IPS-20b (cell line): ENCODE results near the gene CYP11A1.

Experiments used
- H3K27ac ChIP-seq: one replicate; pipeline ENCODE4 v1.5.1; 2013; ENCODE audit warnings: low read length
- H3K27me3 ChIP-seq: 2 replicates; pipeline ENCODE4 v1.6.1; 2013; ENCODE audit warnings: mild to moderate bottlenecking, low read length, inconsistent platforms; ENCODE audit not compliant: insufficient read depth
- H3K36me3 ChIP-seq: 2 replicates; pipeline ENCODE4 v1.6.1; 2013; ENCODE audit warnings: low read depth, mild to moderate bottlenecking, inconsistent platforms, low read length, moderate library complexity; ENCODE audit not compliant: insufficient read depth
- H3K4me1 ChIP-seq: 2 replicates; pipeline ENCODE4 v1.6.1; 2013; ENCODE audit warnings: mild to moderate bottlenecking, control low read depth, inconsistent platforms, low read length, moderate library complexity; ENCODE audit not compliant: insufficient read depth
- H3K4me3 ChIP-seq: 2 replicates; pipeline ENCODE4 v1.5.1; 2013; ENCODE audit warnings: mild to moderate bottlenecking, low read length, inconsistent platforms
- H3K9ac ChIP-seq: 2 replicates; pipeline ENCODE4 v1.6.1; 2013; ENCODE audit warnings: low read depth, mild to moderate bottlenecking, inconsistent platforms, low read length, moderate library complexity
- H3K9me3 ChIP-seq: 2 replicates; pipeline ENCODE4 v1.6.1; 2013; ENCODE audit warnings: mild to moderate bottlenecking, low read depth, low read length, inconsistent platforms; ENCODE audit not compliant: insufficient read depth

CYP11A1 gene

DNA sequence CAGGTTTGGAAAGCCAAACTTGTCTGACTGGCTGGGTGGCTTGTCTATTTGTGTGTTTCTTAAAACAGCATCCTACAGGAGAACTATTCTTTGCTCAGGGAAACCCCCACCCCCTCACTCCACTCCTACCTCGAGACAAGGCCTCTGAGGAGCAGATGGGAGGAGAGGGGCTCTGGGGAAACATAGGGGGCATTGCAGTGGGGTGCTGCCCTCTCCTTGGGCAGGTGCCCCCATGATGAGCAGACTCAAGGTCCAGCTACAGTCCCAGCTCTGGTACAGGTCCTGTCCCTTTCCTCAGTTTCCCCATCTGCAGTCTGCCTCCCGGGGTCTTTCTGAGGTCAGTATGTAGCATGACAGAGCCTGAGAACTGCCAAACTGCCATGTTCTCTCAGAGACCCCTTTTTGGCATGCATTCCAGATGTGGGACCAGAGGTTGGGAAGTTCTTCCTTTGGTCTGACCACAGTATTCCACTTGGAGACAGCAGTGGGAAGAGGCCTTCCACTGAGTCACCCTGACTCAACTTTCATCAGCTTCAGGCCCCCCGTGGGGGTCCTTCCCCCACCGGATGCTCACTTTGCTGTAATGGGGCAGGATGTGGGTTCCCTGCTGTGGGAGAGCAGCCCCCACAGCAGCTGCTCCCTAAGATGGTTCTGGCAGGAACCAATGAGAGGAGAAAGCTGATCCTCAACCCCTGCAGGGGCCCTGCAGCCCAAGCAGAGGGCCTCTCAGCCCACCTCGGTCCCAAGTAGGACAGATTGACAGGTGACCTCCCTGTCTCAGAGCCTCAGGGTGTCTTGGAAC is 32.3 kb upstream of the CYP11A1 start:
- no peaks in the 10 kb centered on the region for H3K9me3 ChIP-seq
- no peak overlapping the region for H3K4me3 ChIP-seq
- no peak overlapping the region for H3K9ac ChIP-seq
- H3K27me3 ChIP-seq = no peaks in the 10 kb centered on the region
- peaks cover 7% of the 10 kb centered on the region; the same call in 1 of the 2 replicates for H3K4me1 ChIP-seq
- no peak overlapping the region for H3K27ac ChIP-seq
- no peaks in the 10 kb centered on the region for H3K36me3 ChIP-seq

DNA sequence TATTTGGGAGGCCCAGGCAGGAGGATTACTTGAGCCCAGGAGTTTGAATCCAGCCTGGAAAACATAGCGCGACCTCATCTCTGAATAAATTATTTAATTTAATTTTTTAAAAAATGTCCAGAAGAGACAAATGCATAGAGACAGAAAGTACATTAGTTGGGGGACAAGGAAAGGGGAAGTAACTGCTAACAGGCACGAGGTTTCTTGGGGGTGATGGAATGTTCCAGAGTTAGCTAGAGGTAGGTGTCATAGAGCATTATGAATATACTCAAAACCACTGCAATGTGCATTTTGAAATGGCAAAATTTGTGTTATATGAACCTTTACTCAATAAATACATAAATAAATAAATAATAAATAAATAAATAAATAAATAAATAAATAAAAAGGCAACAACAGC is 31.7 kb upstream of the CYP11A1 start:
- no peaks in the 10 kb centered on the region for H3K9me3 ChIP-seq
- H3K9ac ChIP-seq = no peak overlapping the region
- H3K36me3 ChIP-seq = no peaks in the 10 kb centered on the region
- peaks cover 7% of the 10 kb centered on the region; the same call in 1 of the 2 replicates for H3K4me1 ChIP-seq
- no peaks in the 10 kb centered on the region for H3K27me3 ChIP-seq
- no peak overlapping the region for H3K4me3 ChIP-seq
- H3K27ac ChIP-seq = no peak overlapping the region

DNA sequence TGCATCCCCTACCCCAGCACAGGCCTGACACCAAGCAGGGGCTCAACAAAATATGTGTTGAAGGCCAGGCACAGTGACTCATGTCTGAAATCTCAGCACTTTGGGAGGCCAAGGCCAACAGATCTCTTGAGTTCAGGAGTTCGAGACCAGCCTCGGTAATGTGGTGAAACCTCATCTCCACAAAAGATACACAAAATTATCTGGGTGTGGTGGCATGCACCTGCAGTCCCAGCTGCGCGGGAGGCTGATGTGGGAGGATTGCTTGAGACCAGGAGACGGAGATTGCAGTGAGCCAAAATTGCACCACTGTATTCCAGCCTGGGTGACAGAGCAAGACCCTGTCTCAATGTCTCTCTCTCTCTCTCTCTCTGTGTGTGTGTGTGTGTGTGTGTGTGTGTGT is 30.7 kb upstream of the CYP11A1 start:
- H3K9ac ChIP-seq = no peak overlapping the region
- peaks cover 7% of the 10 kb centered on the region; the same call in 1 of the 2 replicates for H3K4me1 ChIP-seq
- no peak overlapping the region for H3K27ac ChIP-seq
- H3K9me3 ChIP-seq = no peaks in the 10 kb centered on the region
- H3K4me3 ChIP-seq = no peak overlapping the region
- H3K27me3 ChIP-seq = no peaks in the 10 kb centered on the region
- H3K36me3 ChIP-seq = no peaks in the 10 kb centered on the region

DNA sequence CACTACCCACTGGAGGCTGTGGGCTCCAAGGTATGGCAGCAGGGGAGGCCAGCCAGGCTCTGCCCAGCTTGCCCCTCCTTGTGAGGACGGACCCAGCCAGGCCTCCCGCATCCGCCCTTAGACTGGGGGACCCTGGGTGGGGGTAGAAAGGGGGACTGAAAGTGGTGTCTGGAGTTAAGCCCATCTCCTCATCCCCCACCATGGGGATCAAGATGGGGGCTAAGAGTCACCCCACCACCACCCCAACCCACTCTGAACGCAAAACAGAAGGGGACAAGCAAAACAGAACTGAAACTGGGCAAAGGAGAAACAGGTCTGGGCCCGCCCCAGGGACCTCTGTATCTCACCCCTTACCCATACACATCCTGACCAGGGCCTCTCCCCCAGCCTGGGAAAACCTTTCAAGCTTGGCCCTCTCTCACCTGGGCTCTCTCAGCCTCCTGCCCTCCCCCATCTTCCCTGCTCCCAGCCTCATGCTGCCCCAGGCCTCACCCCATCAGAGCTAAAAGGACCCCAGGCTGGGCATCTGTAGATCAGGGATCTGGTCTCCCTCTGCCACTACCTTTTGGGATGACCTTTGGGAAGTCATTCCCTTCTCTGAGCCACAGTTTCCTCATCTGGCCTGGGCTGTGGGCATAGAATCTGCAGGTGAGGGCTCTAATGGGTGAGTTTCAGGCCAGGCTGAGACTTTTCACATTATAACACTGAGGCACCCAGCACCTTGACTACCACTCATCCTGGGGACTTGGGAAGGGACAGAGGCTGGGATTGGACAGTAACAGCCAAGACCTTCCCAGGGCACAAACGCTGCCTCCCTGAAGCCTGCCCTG is 30.0 kb upstream of the CYP11A1 start:
- H3K4me1 ChIP-seq = peaks cover 7% of the 10 kb centered on the region; the same call in 1 of the 2 replicates
- no peak overlapping the region for H3K9ac ChIP-seq
- H3K4me3 ChIP-seq = no peak overlapping the region
- no peaks in the 10 kb centered on the region for H3K27me3 ChIP-seq
- H3K27ac ChIP-seq = no peak overlapping the region
- H3K36me3 ChIP-seq = no peaks in the 10 kb centered on the region
- H3K9me3 ChIP-seq = no peaks in the 10 kb centered on the region

DNA sequence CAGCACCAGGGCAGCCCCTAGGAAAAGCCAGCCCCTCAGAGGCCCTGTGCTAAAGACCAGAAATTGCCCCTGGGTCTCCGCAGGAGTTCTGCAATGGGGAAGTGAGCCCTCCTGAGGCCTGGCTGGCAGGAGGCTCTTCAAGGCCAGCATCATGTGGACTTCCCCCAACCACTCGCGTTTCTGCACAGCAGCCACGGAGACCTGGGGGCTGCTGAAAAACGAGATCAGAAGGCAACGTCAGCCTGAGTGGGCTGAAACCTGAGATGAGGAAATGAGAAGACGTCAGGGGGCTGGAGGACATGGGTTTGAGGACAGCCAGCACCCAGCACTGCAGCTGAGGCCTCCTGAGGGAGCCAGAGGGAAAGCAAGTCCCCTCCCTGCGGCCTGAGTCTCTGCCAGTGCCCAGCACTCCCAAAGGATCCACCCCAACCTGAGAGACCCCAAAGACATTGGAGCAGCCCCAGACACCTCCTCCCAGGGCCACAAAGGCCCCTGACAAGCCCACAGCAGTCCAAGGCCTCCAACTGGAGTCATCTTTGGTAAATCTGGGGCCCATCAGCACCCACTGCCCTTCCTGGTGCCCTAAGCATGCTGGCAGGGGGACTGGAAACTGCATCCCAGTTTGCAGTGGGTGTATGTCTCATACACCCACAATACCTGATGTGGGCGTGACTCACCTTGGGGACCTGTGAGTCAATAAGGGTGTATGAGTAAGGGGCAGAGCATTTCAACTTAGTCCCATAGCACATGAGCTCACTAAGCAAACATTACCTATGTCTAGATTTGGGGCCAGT is 29.2 kb upstream of the CYP11A1 start:
- Histone ChIP-seq H3K4me3 (no peak overlapping the region), H3K27ac (no peak overlapping the region), H3K27me3 (no peaks in the 10 kb centered on the region), H3K9ac (no peak overlapping the region), H3K9me3 (no peaks in the 10 kb centered on the region), H3K36me3 (no peaks in the 10 kb centered on the region), H3K4me1 (peaks cover 7% of the 10 kb centered on the region; the same call in 1 of the 2 replicates)

DNA sequence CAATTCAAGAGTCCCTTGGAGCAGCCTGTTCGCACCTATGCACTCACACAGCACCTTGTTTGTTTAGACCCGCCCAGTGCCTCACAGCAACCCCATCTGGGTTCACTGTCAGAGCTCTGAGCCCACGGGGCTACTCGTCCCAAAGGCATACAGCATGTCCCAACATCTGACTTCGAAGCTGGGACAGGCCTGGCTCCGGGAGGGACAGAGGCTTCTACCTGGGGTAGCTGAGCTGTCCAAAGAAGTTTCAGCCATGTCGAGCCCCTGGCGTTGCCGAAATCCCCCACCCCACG is 28.6 kb upstream of the CYP11A1 start:
- H3K27ac ChIP-seq = no peak overlapping the region

DNA sequence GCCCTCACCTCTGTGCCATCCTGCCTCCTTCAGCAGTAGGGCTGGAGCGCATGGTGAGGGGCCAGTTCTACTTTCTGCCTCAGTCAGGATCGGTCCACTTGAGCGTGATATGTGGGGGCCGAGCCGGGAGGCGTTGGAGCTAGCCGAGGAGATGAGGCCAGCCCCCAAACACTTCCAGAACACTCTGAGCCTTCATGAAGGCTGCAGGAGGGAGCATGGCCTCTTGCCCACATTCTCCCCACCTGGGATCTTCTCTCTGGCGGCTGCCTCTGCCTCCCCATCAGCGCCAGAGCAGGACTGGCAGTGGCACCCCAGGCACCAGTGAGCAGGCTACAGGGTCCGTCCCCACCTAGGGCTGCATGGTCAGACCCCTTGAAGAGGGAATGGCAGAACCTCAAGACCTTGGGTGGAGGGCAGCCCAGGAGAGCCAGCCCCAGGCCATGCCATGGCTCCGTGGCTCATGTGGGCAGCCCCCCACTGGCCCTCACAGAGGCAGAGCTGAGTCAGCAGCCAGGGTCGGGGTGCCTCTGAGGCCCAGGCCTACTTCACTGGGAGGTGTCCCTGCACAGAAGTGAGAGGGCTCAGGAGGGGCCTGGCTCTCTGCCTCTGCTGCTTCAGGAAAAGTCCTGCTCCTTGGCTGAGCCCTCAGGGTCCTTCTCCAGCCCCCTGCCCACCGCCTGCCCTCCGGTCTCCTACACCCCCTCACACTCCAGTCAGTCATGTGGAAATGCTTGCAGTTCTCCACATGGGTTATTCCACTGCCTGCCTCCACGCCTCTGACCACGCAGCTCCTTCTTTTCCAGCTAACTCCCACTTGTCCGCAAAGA is 28.1 kb upstream of the CYP11A1 start:
- H3K4me1 ChIP-seq = 0 out of 2 replicates have a peak, but pooled peaks cover 4% of the 10 kb centered on the region
- H3K9ac ChIP-seq = no peak overlapping the region
- no peak overlapping the region for H3K27ac ChIP-seq
- no peaks in the 10 kb centered on the region for H3K9me3 ChIP-seq
- no peak overlapping the region for H3K4me3 ChIP-seq
- H3K36me3 ChIP-seq = no peaks in the 10 kb centered on the region
- H3K27me3 ChIP-seq = no peaks in the 10 kb centered on the region

More for the DNA sequence above, 28.6 kb upstream of the CYP11A1 start:
- Histone ChIP-seq H3K27me3 (no peaks in the 10 kb centered on the region), H3K9ac (no peak overlapping the region), H3K4me1 (peaks cover 7% of the 10 kb centered on the region; the same call in 1 of the 2 replicates), H3K36me3 (no peaks in the 10 kb centered on the region), H3K9me3 (no peaks in the 10 kb centered on the region), H3K4me3 (no peak overlapping the region)

DNA sequence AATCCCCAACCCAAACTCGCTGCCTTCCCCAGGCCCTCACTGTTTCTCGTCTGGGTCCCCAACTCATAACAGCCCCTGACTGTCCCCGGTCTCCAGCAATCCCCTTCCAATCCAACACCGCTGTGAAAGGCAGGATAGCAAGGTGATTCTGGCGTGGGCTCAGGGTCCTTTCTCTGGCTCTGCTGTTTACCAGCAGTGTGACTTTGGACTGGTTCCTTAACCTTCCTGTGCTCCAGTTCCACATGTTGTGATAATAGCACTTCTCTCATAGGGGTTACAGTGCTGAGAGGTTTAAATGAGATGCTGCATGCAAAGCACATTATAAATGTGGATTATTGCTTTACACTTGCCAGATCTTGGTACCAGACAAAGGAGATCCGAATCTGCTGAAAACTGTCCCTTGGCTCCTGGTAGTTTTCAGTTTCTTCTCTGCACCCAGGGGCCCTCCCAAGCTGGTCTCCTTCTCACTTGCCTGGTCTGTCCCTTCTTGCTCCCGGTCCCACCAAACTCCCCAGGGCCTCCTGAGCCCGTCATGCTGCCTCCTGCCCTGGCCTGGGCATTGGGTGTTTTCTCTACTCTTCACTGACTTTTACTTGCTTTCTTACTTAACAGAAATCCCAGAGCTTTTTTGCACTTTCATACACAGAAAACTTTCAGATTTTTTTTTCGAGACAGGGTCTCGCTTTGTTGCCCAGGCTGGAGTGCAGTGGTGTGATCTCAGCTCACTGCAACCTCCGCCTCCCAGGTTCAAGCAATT is 26.8 kb upstream of the CYP11A1 start:
- Histone ChIP-seq H3K4me3 (no peak overlapping the region), H3K27me3 (no peaks in the 10 kb centered on the region), H3K36me3 (no peaks in the 10 kb centered on the region), H3K4me1 (0 out of 2 replicates have a peak, but pooled peaks cover 4% of the 10 kb centered on the region), H3K9me3 (no peaks in the 10 kb centered on the region), H3K27ac (no peak overlapping the region), H3K9ac (no peak overlapping the region)

DNA sequence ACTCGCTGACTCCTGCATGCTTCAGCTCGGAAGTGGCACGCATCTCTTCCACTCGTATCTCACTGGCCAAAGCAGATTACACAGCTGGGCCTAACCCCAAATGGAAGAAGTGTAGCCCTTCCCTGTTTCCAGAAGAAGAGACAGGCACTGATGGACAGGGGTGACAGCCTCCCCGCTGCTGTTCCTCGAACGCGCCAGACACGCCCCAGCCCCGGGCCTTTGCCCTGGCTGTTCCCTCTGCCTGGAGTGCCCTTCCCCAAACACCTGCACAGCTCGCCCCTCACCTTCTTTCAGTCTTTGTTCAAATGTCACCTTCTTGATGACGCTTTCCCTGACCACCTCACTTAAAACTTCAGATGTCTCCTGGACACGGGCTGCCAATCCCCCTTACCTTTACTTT is 26.0 kb upstream of the CYP11A1 start:
- Histone ChIP-seq H3K4me3 (no peak overlapping the region), H3K9ac (no peak overlapping the region), H3K27ac (no peak overlapping the region), H3K4me1 (0 out of 2 replicates have a peak, but pooled peaks cover 4% of the 10 kb centered on the region), H3K36me3 (no peaks in the 10 kb centered on the region), H3K9me3 (no peaks in the 10 kb centered on the region), H3K27me3 (no peaks in the 10 kb centered on the region)

DNA sequence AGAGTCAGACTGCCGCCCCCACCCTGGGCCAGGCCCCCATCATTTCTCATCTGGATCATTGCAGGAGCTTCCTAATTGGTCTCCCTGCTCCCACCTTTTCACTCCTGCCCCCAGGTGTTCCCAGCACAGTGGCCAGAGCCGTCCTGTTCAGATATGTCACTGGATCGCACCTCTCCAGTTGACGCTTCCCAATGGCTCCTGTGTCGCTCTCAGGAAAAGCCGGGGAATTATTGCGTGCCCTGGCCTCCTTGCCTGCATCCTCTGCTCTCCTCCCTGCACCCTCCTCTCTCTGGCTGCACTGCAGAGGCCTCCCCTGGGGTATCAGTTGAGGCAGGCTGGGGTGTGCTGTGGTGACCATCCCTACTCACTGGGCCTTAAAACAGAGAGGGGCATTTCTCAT is 25.5 kb upstream of the CYP11A1 start:
- no peak overlapping the region for H3K9ac ChIP-seq
- H3K4me3 ChIP-seq = no peak overlapping the region
- H3K4me1 ChIP-seq = 0 out of 2 replicates have a peak, but pooled peaks cover 4% of the 10 kb centered on the region
- no peak overlapping the region for H3K27ac ChIP-seq
- no peaks in the 10 kb centered on the region for H3K36me3 ChIP-seq
- no peaks in the 10 kb centered on the region for H3K27me3 ChIP-seq
- no peaks in the 10 kb centered on the region for H3K9me3 ChIP-seq
